ENCODE measurements around the gene FLT1. TPM values are rescaled to one million over a fixed set of nuclear protein-coding genes. Genes with fewer than 3 reads are reported as not detected.

Gene FLT1
- total RNA-seq, 1 donor from 2014 or later: not detected

DNA sequence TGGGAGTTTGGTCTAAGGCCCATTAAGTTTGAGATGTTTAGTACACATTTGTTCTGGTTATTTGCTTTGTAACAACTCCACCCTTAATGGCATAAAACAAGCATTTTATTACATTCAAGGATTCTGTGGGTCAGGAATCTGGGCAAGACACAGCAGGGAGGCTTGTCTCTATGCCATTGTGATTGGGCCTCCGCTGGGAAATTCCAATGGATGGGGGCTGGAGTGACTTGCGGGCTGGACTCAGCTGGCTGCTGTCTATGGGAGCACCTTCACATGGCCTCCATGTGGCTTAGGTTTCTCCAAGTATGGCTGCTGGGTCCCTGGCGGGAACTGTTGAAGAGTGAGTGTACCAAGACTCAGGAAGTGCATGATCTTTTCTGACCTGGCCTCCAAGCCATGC is 197.6 kb downstream of the FLT1 start:
- Histone ChIP-seq H3K27me3 (ENCODE audit: control insufficient read depth, insufficient read depth, low read length) (no peaks in the 10 kb centered on the region), H3K4me3 (ENCODE audit: low read depth, low read length) (no peak overlapping the region), H3K36me3 (ENCODE audit: control insufficient read depth, insufficient read depth, low read length) (peaks cover 4% of the 10 kb centered on the region)
- FAIRE-seq (no peak), DNase-seq (ENCODE audit: low read depth) (no peak)
- TF ChIP-seq, protein P1, sequence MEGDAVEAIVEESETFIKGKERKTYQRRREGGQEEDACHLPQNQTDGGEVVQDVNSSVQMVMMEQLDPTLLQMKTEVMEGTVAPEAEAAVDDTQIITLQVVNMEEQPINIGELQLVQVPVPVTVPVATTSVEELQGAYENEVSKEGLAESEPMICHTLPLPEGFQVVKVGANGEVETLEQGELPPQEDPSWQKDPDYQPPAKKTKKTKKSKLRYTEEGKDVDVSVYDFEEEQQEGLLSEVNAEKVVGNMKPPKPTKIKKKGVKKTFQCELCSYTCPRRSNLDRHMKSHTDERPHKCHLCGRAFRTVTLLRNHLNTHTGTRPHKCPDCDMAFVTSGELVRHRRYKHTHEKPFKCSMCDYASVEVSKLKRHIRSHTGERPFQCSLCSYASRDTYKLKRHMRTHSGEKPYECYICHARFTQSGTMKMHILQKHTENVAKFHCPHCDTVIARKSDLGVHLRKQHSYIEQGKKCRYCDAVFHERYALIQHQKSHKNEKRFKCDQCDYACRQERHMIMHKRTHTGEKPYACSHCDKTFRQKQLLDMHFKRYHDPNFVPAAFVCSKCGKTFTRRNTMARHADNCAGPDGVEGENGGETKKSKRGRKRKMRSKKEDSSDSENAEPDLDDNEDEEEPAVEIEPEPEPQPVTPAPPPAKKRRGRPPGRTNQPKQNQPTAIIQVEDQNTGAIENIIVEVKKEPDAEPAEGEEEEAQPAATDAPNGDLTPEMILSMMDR (IDR thresholded peaks at IDR 0.05; ENCODE audit: insufficient read depth, low read length, severe bottlenecking): no peak

GRCh38 chr13:28286263-28286662 is 208.7 kb downstream of the FLT1 start:
- FAIRE-seq: no peak
- H3K27me3 ChIP-seq (ENCODE audit: control insufficient read depth, insufficient read depth, low read length): no peaks in the 10 kb centered on the region
- H3K36me3 ChIP-seq (ENCODE audit: control insufficient read depth, insufficient read depth, low read length): peaks cover 2% of the 10 kb centered on the region
- no peak overlapping the region for H3K4me3 ChIP-seq (ENCODE audit: low read depth, low read length)
- TF ChIP-seq, protein P1 (IDR thresholded peaks at IDR 0.05; ENCODE audit: insufficient read depth, low read length, severe bottlenecking): no peak
- DNase-seq (ENCODE audit: low read depth): no peak

DNA sequence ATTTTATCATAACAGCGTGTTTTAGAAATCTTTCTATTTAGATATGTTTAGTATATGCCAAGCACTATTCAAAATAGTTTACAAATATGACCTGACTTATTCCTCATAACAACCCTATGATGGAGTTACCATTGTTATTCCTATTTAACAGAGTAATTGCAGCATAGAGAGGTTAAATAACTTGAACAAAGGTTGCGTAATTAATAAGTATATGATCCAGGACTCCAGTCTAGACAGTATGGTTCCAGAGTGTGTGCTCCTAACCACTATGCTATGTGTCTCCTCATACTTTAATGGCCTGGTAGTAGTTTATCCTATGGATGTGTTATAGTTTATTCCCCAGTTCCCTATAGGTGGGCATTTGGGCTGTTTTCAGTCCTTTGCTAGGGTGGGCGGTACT is 211.3 kb downstream of the FLT1 start:
- Histone ChIP-seq H3K36me3 (ENCODE audit: control insufficient read depth, insufficient read depth, low read length) (peaks cover 4% of the 10 kb centered on the region), H3K4me3 (ENCODE audit: low read depth, low read length) (no peak overlapping the region)
- TF ChIP-seq, protein P1 (IDR thresholded peaks at IDR 0.05; ENCODE audit: insufficient read depth, low read length, severe bottlenecking): no peak

GRCh38 chr13:28282451-28282850 is 212.5 kb downstream of the FLT1 start:
- DNase-seq (ENCODE audit: low read depth) (no peak), FAIRE-seq (no peak)
- Histone ChIP-seq H3K27me3 (ENCODE audit: control insufficient read depth, insufficient read depth, low read length) (no peaks in the 10 kb centered on the region), H3K4me3 (ENCODE audit: low read depth, low read length) (no peak overlapping the region), H3K36me3 (ENCODE audit: control insufficient read depth, insufficient read depth, low read length) (peaks cover 4% of the 10 kb centered on the region)
- TF ChIP-seq, protein P1 (IDR thresholded peaks at IDR 0.05; ENCODE audit: insufficient read depth, low read length, severe bottlenecking): no peak

More for the DNA sequence above, 211.3 kb downstream of the FLT1 start:
- FAIRE-seq (no peak), DNase-seq (ENCODE audit: low read depth) (no peak)
- no peaks in the 10 kb centered on the region for H3K27me3 ChIP-seq (ENCODE audit: control insufficient read depth, insufficient read depth, low read length)

- Histone ChIP-seq H3K4me3 (ENCODE audit: low read depth, low read length) (no peak overlapping the region), H3K27me3 (ENCODE audit: control insufficient read depth, insufficient read depth, low read length) (no peaks in the 10 kb centered on the region), H3K36me3 (ENCODE audit: control insufficient read depth, insufficient read depth, low read length) (peaks cover 3% of the 10 kb centered on the region)
- FAIRE-seq: no peak
- no peak for DNase-seq (ENCODE audit: low read depth)
- TF ChIP-seq, protein P1 (IDR thresholded peaks at IDR 0.05; ENCODE audit: insufficient read depth, low read length, severe bottlenecking): no peak
Measured at GRCh38 chr13:28273919-28274318, 221.0 kb downstream of the FLT1 start.

All from bronchial epithelial cell (primary cell).